DND-41 (cell line): ENCODE results near the gene MAGI3.

Experiments used
- EZH2 ChIP-seq: IDR thresholded peaks from 3 replicates; pipeline ENCODE4 v1.6.1; 2012; ENCODE audit warnings: borderline replicate concordance, low read depth, mild to moderate bottlenecking, moderate library complexity, low read length, inconsistent platforms; ENCODE audit not compliant: severe bottlenecking
- TF ChIP-seq, protein P1 (sequence below): IDR thresholded peaks from 2 replicates; pipeline ENCODE4 v1.5.1; 2012; ENCODE audit warnings: borderline replicate concordance, low read length, moderate library complexity, mild to moderate bottlenecking; ENCODE audit not compliant: poor library complexity, severe bottlenecking; ENCODE audit errors: extremely low read depth

DNA sequence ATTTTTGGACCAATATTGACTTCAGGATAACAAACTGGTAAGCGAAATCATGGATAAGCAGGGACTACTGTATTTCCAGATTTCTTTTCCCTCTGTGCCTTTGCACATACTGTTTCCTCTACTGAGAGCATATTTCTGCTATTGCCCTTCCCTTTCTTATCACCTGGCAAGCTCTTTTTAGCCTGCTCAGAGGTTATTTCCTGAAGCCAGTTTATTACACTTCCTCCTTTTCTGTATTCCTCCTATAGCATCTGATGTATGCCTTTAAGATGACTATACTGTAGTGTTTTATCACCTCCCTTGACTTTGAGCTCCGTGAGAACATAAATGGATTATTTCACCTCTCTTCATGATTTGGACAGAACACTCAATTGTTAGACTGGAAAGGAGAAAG is 49.0 kb downstream of the MAGI3 start:
- TF ChIP-seq, protein P1, sequence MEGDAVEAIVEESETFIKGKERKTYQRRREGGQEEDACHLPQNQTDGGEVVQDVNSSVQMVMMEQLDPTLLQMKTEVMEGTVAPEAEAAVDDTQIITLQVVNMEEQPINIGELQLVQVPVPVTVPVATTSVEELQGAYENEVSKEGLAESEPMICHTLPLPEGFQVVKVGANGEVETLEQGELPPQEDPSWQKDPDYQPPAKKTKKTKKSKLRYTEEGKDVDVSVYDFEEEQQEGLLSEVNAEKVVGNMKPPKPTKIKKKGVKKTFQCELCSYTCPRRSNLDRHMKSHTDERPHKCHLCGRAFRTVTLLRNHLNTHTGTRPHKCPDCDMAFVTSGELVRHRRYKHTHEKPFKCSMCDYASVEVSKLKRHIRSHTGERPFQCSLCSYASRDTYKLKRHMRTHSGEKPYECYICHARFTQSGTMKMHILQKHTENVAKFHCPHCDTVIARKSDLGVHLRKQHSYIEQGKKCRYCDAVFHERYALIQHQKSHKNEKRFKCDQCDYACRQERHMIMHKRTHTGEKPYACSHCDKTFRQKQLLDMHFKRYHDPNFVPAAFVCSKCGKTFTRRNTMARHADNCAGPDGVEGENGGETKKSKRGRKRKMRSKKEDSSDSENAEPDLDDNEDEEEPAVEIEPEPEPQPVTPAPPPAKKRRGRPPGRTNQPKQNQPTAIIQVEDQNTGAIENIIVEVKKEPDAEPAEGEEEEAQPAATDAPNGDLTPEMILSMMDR = no peak
- no peak for TF ChIP-seq EZH2
